IMR-90 (cell line): ENCODE data around the gene CYYR1. TPM values are rescaled to one million over a fixed set of nuclear protein-coding genes. Genes with fewer than 3 reads are reported as not detected.

Source experiments
- ATAC-seq: fragments of 200-7000 bp; cut with Tn5 transposase; 2 replicates; pipeline ENCODE4 v1.9.1; 2020; ENCODE audit warnings: low read depth, mild to moderate bottlenecking, moderate library complexity
- BruUV-seq: library from RNA; stranded (reverse); fragments of 400-500 nt; replicated peaks from 2 replicates; lab custom pipeline; 2021; lab: Mats Ljungman, UMichigan
- CTCF ChIA-PET: fragments of 300-600 bp; formaldehyde crosslinking; extraction: SDS; loops from one replicate; lab custom pipeline; 2021; ENCODE audit warnings: antibody characterized with exemption; lab: Yijun Ruan, JAX
- POLR2A ChIA-PET: fragments of 300-600 bp; sonication (Branson Sonifier 250); formaldehyde crosslinking; loops from one replicate; lab custom pipeline; 2022; ENCODE audit warnings: antibody characterized with exemption; ENCODE audit not compliant: unreplicated experiment; lab: Charles Lee
- DNase-seq: peaks from one replicate; pipeline ENCODE4 v3.0.0; 2013
- H2AFZ ChIP-seq: replicated peaks from 2 replicates; pipeline ENCODE3; 2013; ENCODE audit warnings: low read length, mild to moderate bottlenecking; ENCODE audit not compliant: poor library complexity
- H2AK5ac ChIP-seq: 2 replicates; pipeline ENCODE4 v1.6.1; 2013; ENCODE audit warnings: low read depth, low read length, inconsistent platforms
- H2AK9ac ChIP-seq: replicated peaks from 2 replicates; pipeline ENCODE3; 2013; ENCODE audit warnings: mild to moderate bottlenecking, low read depth, low read length, moderate library complexity; ENCODE audit not compliant: poor library complexity
- H2BK120ac ChIP-seq: 2 replicates; pipeline ENCODE4 v1.6.1; 2013; ENCODE audit warnings: low read depth, low read length, inconsistent platforms
- H2BK15ac ChIP-seq: 3 replicates; pipeline ENCODE4 v1.6.1; 2013; ENCODE audit warnings: low read depth, low read length, inconsistent platforms
- H2BK20ac ChIP-seq: 2 replicates; pipeline ENCODE4 v1.6.1; 2013; ENCODE audit warnings: low read depth, mild to moderate bottlenecking, inconsistent platforms, low read length, moderate library complexity
- H2BK5ac ChIP-seq: 2 replicates; pipeline ENCODE4 v1.6.1; 2013; ENCODE audit warnings: mild to moderate bottlenecking, low read depth, low read length, inconsistent platforms; ENCODE audit not compliant: poor library complexity, severe bottlenecking
- H3K14ac ChIP-seq: replicated peaks from 2 replicates; pipeline ENCODE4 v1.6.1; 2013; ENCODE audit warnings: low read depth, low read length, inconsistent platforms
- H3K18ac ChIP-seq: 2 replicates; pipeline ENCODE4 v1.6.1; 2013; ENCODE audit warnings: low read depth, low read length, control low read depth
- H3K23ac ChIP-seq: 2 replicates; pipeline ENCODE4 v1.6.1; 2013; ENCODE audit warnings: low read depth, low read length, inconsistent platforms
- H3K27ac ChIP-seq: 2 replicates; pipeline ENCODE4 v1.5.1; 2013; ENCODE audit warnings: mild to moderate bottlenecking, control low read depth, low read length; ENCODE audit not compliant: insufficient read depth
- H3K27me3 ChIP-seq: 2 replicates; pipeline ENCODE4 v1.6.1; 2013; ENCODE audit warnings: low read length; ENCODE audit not compliant: control insufficient read depth, insufficient read depth
- H3K36me3 ChIP-seq: 2 replicates; pipeline ENCODE4 v1.6.1; 2013; ENCODE audit warnings: low read length, mixed read lengths; ENCODE audit not compliant: control insufficient read depth, insufficient read depth
- H3K4ac ChIP-seq: 2 replicates; pipeline ENCODE4 v1.6.1; 2013; ENCODE audit warnings: low read depth, low read length, inconsistent platforms
- H3K4me1 ChIP-seq: 2 replicates; pipeline ENCODE4 v1.6.1; 2013; ENCODE audit warnings: low read length, mixed read lengths; ENCODE audit not compliant: control insufficient read depth, insufficient read depth
- H3K4me2 ChIP-seq: 2 replicates; pipeline ENCODE4 v1.6.1; 2013; ENCODE audit warnings: low read depth, mild to moderate bottlenecking, control low read depth, low read length, moderate library complexity
- H3K4me3 ChIP-seq: 2 replicates; pipeline ENCODE4 v1.5.1; 2013; ENCODE audit warnings: low read depth, mild to moderate bottlenecking, control low read depth, low read length, moderate library complexity; ENCODE audit not compliant: insufficient read depth
- H3K56ac ChIP-seq: 2 replicates; pipeline ENCODE4 v1.6.1; 2013; ENCODE audit warnings: low read length, inconsistent platforms; ENCODE audit not compliant: insufficient read depth; ENCODE audit errors: extremely low read depth
- H3K79me1 ChIP-seq, 2 experiments: 2 replicates each; pipeline ENCODE4 v1.6.1; 2013; ENCODE audit warnings: low read length in 2 of 2, inconsistent platforms in 1 of 2, low read depth in 1 of 2
- H3K9ac ChIP-seq: 2 replicates; pipeline ENCODE4 v1.6.1; 2013; ENCODE audit warnings: low read depth, low read length, control low read depth
- H3K9me1 ChIP-seq: 2 replicates; pipeline ENCODE4 v1.6.1; 2013; ENCODE audit warnings: low read length, inconsistent platforms; ENCODE audit not compliant: insufficient read depth
- H3K9me3 ChIP-seq: 2 replicates; pipeline ENCODE4 v1.6.1; 2013; ENCODE audit warnings: low read length; ENCODE audit not compliant: control insufficient read depth, insufficient read depth
- H4K20me1 ChIP-seq: 2 replicates; pipeline ENCODE4 v1.6.1; 2013; ENCODE audit warnings: low read length, inconsistent platforms; ENCODE audit not compliant: insufficient read depth
- H4K5ac ChIP-seq: 2 replicates; pipeline ENCODE4 v1.6.1; 2013; ENCODE audit warnings: mild to moderate bottlenecking, low read depth, low read length, control low read depth
- H4K8ac ChIP-seq, 2 experiments: 2 replicates each; pipeline ENCODE4 v1.6.1; 2013; ENCODE audit warnings: low read depth in 2 of 2, low read length in 2 of 2, control low read depth in 1 of 2, inconsistent platforms in 1 of 2
- H4K91ac ChIP-seq: 2 replicates; pipeline ENCODE4 v1.6.1; 2013; ENCODE audit warnings: low read depth, low read length, inconsistent platforms; ENCODE audit not compliant: insufficient read depth
- BHLHE40 ChIP-seq: fragments of 150-350 bp; IDR thresholded peaks from 2 replicates; pipeline ENCODE4 v1.6.1; 2016; ENCODE audit warnings: mild to moderate bottlenecking, low read depth, low read length
- CEBPB ChIP-seq: IDR thresholded peaks from 2 replicates; pipeline ENCODE4 v1.6.1; 2012; ENCODE audit warnings: low read depth, low read length, improper control_type of control experiment
- CHD1 ChIP-seq: IDR thresholded peaks from 2 replicates; pipeline ENCODE4 v1.6.1; 2012; ENCODE audit warnings: low read depth, low read length, improper control_type of control experiment
- FOS ChIP-seq: fragments of 150-350 bp; IDR thresholded peaks from 2 replicates; pipeline ENCODE4 v1.6.1; 2016; ENCODE audit warnings: low read depth, low read length
- NFE2L2 ChIP-seq: fragments of 150-350 bp; IDR thresholded peaks from 2 replicates; pipeline ENCODE4 v1.6.1; 2016; ENCODE audit warnings: low read depth, mild to moderate bottlenecking, low read length
- POLR2A ChIP-seq: IDR thresholded peaks from 2 replicates; pipeline ENCODE4 v1.6.1; 2012; ENCODE audit warnings: mild to moderate bottlenecking, low read depth, low read length
- RAD21 ChIP-seq: IDR thresholded peaks from 2 replicates; pipeline ENCODE4 v1.6.1; 2012; ENCODE audit warnings: low read length, improper control_type of control experiment
- WGBS, 2 experiments: methylation state at CpG; one replicate each; pipeline versions ENCODE4 v1.1.5 to v1.1.7; 2013; ENCODE audit warnings: missing lambda C conversion rate in 2 of 2; ENCODE audit not compliant: insufficient read length in 1 of 2; ENCODE audit errors: extremely low coverage in 2 of 2; 5-methylcytosine and 5-hydroxymethylcytosine counted together
- dilution Hi-C: fragments of 300-500 bp; cut with HindIII; formaldehyde crosslinking; loops from one replicate; pipeline ENCODE4 v1.14.3; 2018; ENCODE audit warnings: low sequenced_read_pairs; ENCODE audit not compliant: unreplicated experiment
- in situ Hi-C: fragments of 300-500 bp; cut with MboI; formaldehyde crosslinking; loops from 3 replicates; pipeline ENCODE4 v1.14.3; 2019; ENCODE audit warnings: low sequenced_read_pairs, inconsistent platforms, mixed read lengths
- intact Hi-C: fragments of 100-400 bp; cut with micrococcal nuclease; formaldehyde crosslinking; loops from 2 replicates; pipeline ENCODE4 v1.10.0; 2022
- polyA plus RNA-seq, 3 experiments: library from polyadenylated mRNA; depleted of rRNA; stranded (reverse); fragments of >200 nt; gene quantifications; 2 replicates each; pipeline ENCODE4 v1.2.3, GENCODE V29; 2012; ENCODE audit warnings: low replicate concordance in 1 of 3
- total RNA-seq: library from RNA; depleted of rRNA; stranded (reverse); fragments of >200 nt; gene quantifications from 2 replicates; pipeline ENCODE4 v1.2.3, GENCODE V29; 2012

CYYR1 gene
- total and polyA plus RNA-seq, 2 of the 4 experiments (the other 2 are of a cell fraction) = not detected

DNA sequence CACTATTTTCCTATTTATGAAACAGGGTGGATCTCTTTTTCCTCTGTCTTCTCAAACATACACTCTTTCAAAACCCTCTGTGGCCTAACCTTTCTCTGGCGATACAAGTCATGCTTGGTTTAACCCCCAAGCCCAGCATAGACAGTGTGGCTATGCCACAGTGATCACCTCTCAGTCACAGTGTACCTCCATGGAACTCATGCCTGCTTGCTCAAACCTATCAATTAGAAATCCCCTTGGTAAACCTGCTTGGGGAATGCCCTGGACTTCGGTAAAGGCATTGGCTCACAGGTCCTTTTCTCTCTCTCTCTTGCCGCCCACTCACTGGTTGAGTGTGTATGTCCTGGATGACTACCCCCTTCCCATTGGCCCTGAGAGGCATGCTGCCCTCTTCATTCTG is 147.5 kb downstream of the CYYR1 start:
- no peak overlapping the region for H3K27ac ChIP-seq
- intact Hi-C loops = no loop called here
- no peak for DNase-seq
- no peaks in the 10 kb centered on the region for H3K27me3 ChIP-seq
- no peaks in the 10 kb centered on the region for H3K9me1 ChIP-seq
- H4K91ac ChIP-seq = no peak overlapping the region
- ATAC-seq = no peak
- no peak for TF ChIP-seq FOS
- no peak for TF ChIP-seq NFE2L2
- TF ChIP-seq RAD21 = no peak
- TF ChIP-seq CHD1 = no peak
- TF ChIP-seq CEBPB = no peak
- no peak for TF ChIP-seq BHLHE40
- TF ChIP-seq POLR2A = no peak
- no peak overlapping the region for H3K4ac ChIP-seq
- no peak overlapping the region for H3K56ac ChIP-seq
- no peak overlapping the region for H2AK5ac ChIP-seq
- in situ Hi-C loops = no loop called here
- no peak overlapping the region for H3K23ac ChIP-seq
- no peak overlapping the region for H2BK5ac ChIP-seq
- H2BK120ac ChIP-seq = no peak overlapping the region
- BruUV-seq = no TSS peak
- WGBS, 2 experiments = no CpG with 5 or more reads among the region's 3 CpGs
- H3K9me3 ChIP-seq = no peaks in the 10 kb centered on the region
- H2BK20ac ChIP-seq = no peak overlapping the region
- H2AFZ ChIP-seq = peak overlapping the region; percentile 52
- H3K79me1 ChIP-seq = no peaks in the 10 kb centered on the region
- no peak overlapping the region for H3K18ac ChIP-seq
- CTCF ChIA-PET = interaction anchor here (1.4 kb wide), 1 partner anchor 12 kb away, joined by 3 read pairs; no protein-coding TSS in a partner anchor
- H3K4me1 ChIP-seq = no peaks in the 10 kb centered on the region
- no peak overlapping the region for H3K4me3 ChIP-seq
- no peaks in the 10 kb centered on the region for H3K36me3 ChIP-seq
- no peak overlapping the region for H2BK15ac ChIP-seq
- H2AK9ac ChIP-seq = no peak overlapping the region
- H4K20me1 ChIP-seq = no peaks in the 10 kb centered on the region
- H3K4me2 ChIP-seq = no peak overlapping the region
- no peak overlapping the region for H4K8ac ChIP-seq
- POLR2A ChIA-PET = no interaction called here
- no peak overlapping the region for H4K5ac ChIP-seq
- H3K14ac ChIP-seq = no peak overlapping the region
- dilution Hi-C loops = no loop called here
- H3K9ac ChIP-seq = no peak overlapping the region
